HG02970 (cell line): ENCODE results near the gene OR1B1.
"Not testable (repeated sequence)": the region's sequence is repeated elsewhere in the genome, so short reads cannot be mapped to it uniquely, and the experiment has no call there.

Experiments
- ATAC-seq: cut with Tn5 transposase; IDR thresholded peaks from one replicate; pipeline ENCODE4 v1.9.1; 2021; ENCODE audit warnings: mild to moderate bottlenecking, moderate library complexity, moderate number of reproducible peaks; ENCODE audit not compliant: unreplicated experiment, low FRiP score

The OR1B1 gene

GRCh38 chr9:122657527-122657926, at the start of gene OR1B1:
Gene OR1B1, minus strand, starts transcription at chr9:122657627.
- no peak for ATAC-seq

DNA sequence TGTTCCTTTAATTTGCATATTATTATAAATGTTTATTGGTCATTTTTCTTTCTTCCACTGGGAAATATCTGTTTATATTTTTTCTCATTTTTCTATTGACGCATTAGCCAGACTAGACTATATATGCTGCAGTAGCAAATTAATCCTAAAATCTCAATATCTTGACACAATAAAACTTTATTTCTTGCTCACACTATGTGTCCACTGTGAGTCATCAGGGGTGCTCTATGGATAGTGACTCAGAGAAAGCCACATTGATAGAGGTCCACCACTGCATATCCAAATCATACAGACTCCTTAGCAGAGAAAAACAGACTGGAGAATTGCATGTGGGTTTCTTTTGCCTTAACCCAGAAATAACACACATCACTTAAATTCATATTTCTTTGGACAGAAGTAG, 38.3 kb upstream of the OR1B1 start:
- ATAC-seq, result no peak

- ATAC-seq, result no peak
Observed at GRCh38 chr9:122684851-122685250, 27.4 kb upstream of the OR1B1 start.

GRCh38 chr9:122672481-122672880, 15.1 kb upstream of the OR1B1 start:
- ATAC-seq, result no peak

GRCh38 chr9:122661416-122661815, 4.0 kb upstream of the OR1B1 start, which contains the start of gene OR1L1:
Gene OR1L1, plus strand, starts transcription at chr9:122661716. Its CDS starts 0 bp downstream, at chr9:122661716.
- ATAC-seq, result no peak

GRCh38 chr9:122656378-122656777, 1.0 kb downstream of the OR1B1 start:
- ATAC-seq, result no peak

DNA sequence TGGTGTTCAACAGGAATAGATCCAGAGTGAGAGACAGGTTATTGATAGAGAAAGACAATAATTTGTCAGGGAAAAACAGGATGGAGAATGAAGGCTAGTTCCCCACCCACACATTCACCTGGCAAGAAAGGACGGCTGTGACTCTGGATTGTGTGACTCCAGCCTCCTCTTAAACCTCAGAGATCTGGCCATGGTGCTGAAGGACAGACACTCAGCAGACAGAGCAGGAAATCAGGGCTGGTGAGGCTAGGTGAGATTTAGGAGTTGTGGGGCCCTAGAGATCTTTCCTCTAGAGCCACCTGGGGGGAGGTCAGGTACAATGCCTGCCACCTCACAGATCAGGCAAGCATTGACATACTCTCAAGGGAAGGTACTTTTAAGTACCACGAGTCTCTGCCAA, 15.2 kb downstream of the OR1B1 start:
- ATAC-seq, result no peak

DNA sequence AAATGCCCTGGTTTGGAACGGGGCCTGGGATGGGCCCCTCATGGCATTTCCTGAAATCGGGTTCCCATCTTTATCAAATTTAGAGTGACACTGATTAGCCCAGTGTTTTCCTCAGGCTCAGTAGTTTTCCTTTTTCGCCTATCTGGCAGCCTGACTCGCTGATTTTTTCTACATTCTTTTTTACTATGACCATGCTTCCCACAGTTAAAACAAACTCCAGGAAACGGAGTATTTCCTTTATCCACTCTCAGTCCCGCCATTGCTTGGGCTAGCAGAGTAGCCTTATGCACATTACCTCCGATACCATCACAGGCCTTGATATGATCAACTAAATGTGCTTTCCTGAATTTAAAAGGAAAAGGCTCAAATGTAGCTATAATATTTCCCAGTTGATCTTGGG, 37.4 kb downstream of the OR1B1 start:
- no peak for ATAC-seq

DNA sequence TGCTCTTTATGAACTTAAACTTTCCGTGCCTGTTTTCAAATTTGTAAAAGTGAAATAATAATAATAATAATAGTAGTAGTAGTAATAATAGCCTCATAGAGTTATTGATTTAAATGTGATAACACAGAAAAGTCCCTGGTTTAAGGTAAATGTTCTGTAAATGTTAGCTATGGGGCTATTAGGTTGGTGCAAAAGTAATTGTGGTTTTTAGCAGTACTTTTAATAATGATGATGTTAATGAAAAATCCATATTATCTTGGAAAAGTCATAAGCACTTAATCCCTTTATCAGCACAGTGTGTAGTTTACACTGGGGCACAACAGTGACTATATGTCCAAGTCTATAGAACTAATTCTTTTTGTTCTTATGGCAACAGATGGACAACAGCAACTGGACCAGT, 43.1 kb downstream of the OR1B1 start, which contains the start of gene OR1Q1:
OR1Q1 (plus strand) TSS at position 377 of the 400 bp plus-strand sequence; CDS start at position 377, 0 bp downstream.
- ATAC-seq, result no peak

GRCh38 chr9:122609804-122610203, 47.6 kb downstream of the OR1B1 start:
- no peak for ATAC-seq

GRCh38 chr9:122606587-122606986, 50.8 kb downstream of the OR1B1 start:
- ATAC-seq, result no peak

GRCh38 chr9:122605691-122606090, 51.7 kb downstream of the OR1B1 start:
- ATAC-seq, result no peak

- ATAC-seq, result not testable (repeated sequence)
Observed at GRCh38 chr9:122583284-122583683, 74.1 kb downstream of the OR1B1 start, which contains the start of gene OR1L8. Gene OR1L8, minus strand, starts transcription at chr9:122583384. Its CDS starts 14,907 bp downstream, at chr9:122568477.

DNA sequence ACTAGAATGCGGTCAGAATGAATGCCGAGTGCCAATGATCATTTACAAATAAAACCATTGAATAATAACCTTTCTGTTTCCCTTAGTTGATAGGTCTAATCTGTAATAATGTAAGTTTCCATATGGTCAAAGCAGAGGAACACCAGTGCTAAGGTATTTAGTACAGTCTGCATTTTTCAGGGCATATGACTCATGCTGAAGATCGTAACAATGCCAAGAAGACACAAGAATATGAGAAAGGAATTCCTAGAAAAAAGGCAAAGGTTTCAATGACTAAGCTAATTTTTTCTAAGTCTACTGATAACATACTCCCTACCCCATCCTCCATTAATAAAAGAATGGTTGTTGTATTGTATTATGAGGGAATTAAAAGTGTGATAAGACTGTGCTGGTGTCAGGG, 77.1 kb downstream of the OR1B1 start:
- no peak for ATAC-seq

DNA sequence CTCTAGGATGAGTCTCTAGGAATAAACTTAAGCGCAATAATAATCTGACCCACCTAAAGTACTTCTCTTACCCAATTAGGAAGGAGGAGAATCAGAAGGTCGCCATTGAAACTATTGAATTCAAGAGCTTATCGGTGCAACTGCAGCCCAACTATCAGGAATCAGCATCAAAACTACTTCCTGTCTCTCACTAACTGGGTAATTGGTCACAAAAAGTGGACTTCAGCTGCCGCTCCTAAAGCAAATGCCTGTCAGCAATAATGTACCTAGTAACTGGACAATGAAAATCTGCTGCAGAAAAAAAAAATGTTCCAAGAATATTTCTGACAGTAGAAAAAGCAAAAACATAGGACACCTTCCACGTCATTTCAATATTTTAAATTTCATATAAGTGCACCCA, 77.6 kb downstream of the OR1B1 start:
- no peak for ATAC-seq
